ENCODE measurements around the gene PHLPP1.
A peak's percentile ranks its signal among the peaks of the same experiment; 100 is the strongest.
"Not testable (repeated sequence)": the region's sequence is repeated elsewhere in the genome, so short reads cannot be mapped to it uniquely, and the experiment has no call there.

PHLPP1 gene

DNA sequence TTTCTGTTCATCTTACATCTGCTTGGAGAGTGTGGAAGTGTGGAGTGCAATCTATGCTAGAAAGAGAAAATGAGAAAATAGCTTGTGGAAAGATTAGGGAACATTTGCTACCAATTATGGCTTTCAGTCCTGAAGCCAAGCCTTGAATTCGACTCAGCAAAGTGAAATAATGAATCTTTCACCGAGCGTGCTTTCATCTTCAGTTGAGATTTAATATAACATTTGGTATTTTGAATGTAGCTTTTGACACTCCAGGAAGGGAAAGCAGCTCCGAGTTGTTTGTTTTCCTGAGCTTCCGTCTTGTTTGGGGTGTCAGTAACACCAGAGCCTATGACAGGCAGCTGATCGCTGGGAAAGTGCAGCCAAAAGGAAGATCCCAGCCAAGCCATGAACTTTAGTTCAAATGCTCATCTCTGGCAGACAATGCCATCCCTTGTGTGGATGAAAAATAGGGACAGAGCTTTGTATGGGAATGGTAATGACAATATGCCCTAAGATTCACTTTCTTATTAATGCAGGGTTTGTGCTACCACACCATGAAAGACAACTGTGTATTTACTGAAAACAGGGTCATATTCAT lies 25.0 kb upstream of the PHLPP1 start:
- H3K9ac ChIP-seq (ENCODE audit: low read length) = no peak overlapping the region
- H3K27me3 ChIP-seq (ENCODE audit: low read depth, low read length) = no peaks in the 10 kb centered on the region
- H4K20me1 ChIP-seq (ENCODE audit: insufficient read depth, low read length) = no peaks in the 10 kb centered on the region
- H3K27ac ChIP-seq (ENCODE audit: low read length) = no peak overlapping the region
- no peak overlapping the region for H2AFZ ChIP-seq (ENCODE audit: low read depth, low read length)
- H3K4me2 ChIP-seq (ENCODE audit: low read length) = no peak overlapping the region
- no peak overlapping the region for H3K4me3 ChIP-seq (ENCODE audit: low read length)
- no peaks in the 10 kb centered on the region for H3K79me2 ChIP-seq (ENCODE audit: low read length)
- H3K4me1 ChIP-seq (ENCODE audit: low read length) = no peaks in the 10 kb centered on the region
- peaks cover 29% of the 10 kb centered on the region for H3K9me3 ChIP-seq (ENCODE audit: insufficient read depth, low read length)
- TF ChIP-seq EZH2phosphoT487 (IDR thresholded peaks at IDR 0.05; ENCODE audit: low read depth) = no peak
- TF ChIP-seq, protein P1, sequence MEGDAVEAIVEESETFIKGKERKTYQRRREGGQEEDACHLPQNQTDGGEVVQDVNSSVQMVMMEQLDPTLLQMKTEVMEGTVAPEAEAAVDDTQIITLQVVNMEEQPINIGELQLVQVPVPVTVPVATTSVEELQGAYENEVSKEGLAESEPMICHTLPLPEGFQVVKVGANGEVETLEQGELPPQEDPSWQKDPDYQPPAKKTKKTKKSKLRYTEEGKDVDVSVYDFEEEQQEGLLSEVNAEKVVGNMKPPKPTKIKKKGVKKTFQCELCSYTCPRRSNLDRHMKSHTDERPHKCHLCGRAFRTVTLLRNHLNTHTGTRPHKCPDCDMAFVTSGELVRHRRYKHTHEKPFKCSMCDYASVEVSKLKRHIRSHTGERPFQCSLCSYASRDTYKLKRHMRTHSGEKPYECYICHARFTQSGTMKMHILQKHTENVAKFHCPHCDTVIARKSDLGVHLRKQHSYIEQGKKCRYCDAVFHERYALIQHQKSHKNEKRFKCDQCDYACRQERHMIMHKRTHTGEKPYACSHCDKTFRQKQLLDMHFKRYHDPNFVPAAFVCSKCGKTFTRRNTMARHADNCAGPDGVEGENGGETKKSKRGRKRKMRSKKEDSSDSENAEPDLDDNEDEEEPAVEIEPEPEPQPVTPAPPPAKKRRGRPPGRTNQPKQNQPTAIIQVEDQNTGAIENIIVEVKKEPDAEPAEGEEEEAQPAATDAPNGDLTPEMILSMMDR (IDR thresholded peaks at IDR 0.05; ENCODE audit: low read depth, low read length) = no peak
- peaks cover 4% of the 10 kb centered on the region for H3K36me3 ChIP-seq (replicated peaks; ENCODE audit: low read depth, low read length)

DNA sequence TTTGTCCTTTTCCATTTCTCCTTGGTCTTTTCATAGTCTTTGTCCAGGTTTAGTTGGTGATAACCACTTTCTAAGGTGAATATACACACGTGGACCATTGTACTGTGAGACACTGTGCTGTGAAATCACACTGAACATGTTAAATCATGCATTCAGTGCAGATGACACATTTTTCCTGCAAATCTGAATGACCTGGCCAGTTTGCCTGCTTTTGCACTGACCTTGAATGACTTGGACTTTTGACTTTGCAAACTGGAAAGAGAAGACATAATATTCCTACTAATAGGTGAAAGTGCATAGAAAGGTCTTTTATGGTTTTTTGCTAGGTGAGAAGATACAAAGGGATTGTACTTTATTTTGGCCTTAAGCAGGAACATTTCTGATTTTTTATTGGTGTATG lies 21.7 kb upstream of the PHLPP1 start:
- H4K20me1 ChIP-seq (ENCODE audit: insufficient read depth, low read length) = no peaks in the 10 kb centered on the region
- no peaks in the 10 kb centered on the region for H3K4me1 ChIP-seq (ENCODE audit: low read length)
- H3K4me3 ChIP-seq (ENCODE audit: low read length) = no peak overlapping the region
- H3K79me2 ChIP-seq (ENCODE audit: low read length) = no peaks in the 10 kb centered on the region
- H3K27me3 ChIP-seq (ENCODE audit: low read depth, low read length) = peaks cover 7% of the 10 kb centered on the region; the same call in 1 of the 2 replicates
- no peak overlapping the region for H3K27ac ChIP-seq (ENCODE audit: low read length)
- H3K9ac ChIP-seq (ENCODE audit: low read length) = no peak overlapping the region
- H3K36me3 ChIP-seq (replicated peaks; ENCODE audit: low read depth, low read length) = no peaks in the 10 kb centered on the region
- H2AFZ ChIP-seq (ENCODE audit: low read depth, low read length) = no peak overlapping the region
- peaks cover 19% of the 10 kb centered on the region for H3K9me3 ChIP-seq (ENCODE audit: insufficient read depth, low read length)
- no peak overlapping the region for H3K4me2 ChIP-seq (ENCODE audit: low read length)
- TF ChIP-seq, protein P1 (IDR thresholded peaks at IDR 0.05; ENCODE audit: low read depth, low read length) = no peak
- no peak for TF ChIP-seq EZH2phosphoT487 (IDR thresholded peaks at IDR 0.05; ENCODE audit: low read depth)

DNA sequence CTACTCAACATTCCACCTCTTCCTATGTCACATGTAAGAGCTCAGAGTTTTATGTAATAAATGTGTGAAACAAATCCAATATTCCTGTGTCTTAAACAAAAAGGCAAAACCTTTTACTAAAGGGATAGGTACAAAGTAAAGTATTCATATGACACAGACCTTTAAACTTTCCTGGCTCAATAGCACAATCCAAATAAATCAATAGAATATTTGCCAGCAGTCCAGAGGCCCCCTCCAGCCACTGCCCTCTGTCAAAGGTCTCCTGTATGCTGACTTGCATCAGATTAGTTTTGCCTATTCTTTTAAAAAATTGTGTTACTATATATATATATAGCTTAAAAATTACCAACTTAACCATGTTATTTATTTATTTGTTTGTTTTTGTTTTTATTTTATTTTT lies 17.7 kb upstream of the PHLPP1 start:
- Histone ChIP-seq H3K36me3 (replicated peaks; ENCODE audit: low read depth, low read length) (no peaks in the 10 kb centered on the region), H3K4me1 (ENCODE audit: low read length) (no peaks in the 10 kb centered on the region), H2AFZ (ENCODE audit: low read depth, low read length) (no peak overlapping the region), H4K20me1 (ENCODE audit: insufficient read depth, low read length) (no peaks in the 10 kb centered on the region), H3K4me2 (ENCODE audit: low read length) (no peak overlapping the region), H3K27ac (ENCODE audit: low read length) (no peak overlapping the region), H3K27me3 (ENCODE audit: low read depth, low read length) (peaks cover 21% of the 10 kb centered on the region), H3K9me3 (ENCODE audit: insufficient read depth, low read length) (no peaks in the 10 kb centered on the region), H3K4me3 (ENCODE audit: low read length) (no peak overlapping the region), H3K9ac (ENCODE audit: low read length) (no peak overlapping the region), H3K79me2 (ENCODE audit: low read length) (no peaks in the 10 kb centered on the region)
- TF ChIP-seq, protein P1 (IDR thresholded peaks at IDR 0.05; ENCODE audit: low read depth, low read length) = no peak
- TF ChIP-seq EZH2phosphoT487 (IDR thresholded peaks at IDR 0.05; ENCODE audit: low read depth) = no peak

DNA sequence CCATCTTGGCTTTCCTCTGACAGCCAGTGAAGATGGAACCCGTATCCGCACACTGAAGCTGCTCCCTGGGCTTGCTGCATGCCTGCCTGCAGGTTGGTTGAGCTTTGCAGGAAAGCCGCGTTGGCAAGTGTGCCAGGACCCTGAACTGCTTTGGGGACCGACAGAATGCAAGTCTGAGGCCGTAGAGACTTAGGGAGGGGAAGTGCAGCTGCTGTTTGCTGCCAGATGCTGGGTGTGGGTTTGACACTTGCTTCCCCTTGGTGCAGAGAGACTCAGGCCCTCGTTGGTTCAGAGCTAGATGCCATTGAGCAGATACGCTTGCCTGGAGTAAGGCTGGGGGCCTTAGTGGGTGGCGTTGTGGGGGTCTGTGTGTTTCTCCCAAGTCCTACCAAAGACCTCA lies 13.1 kb upstream of the PHLPP1 start:
- Histone ChIP-seq H3K4me2 (ENCODE audit: low read length) (no peak overlapping the region), H3K9ac (ENCODE audit: low read length) (no peak overlapping the region)
- TF ChIP-seq, protein P1 (IDR thresholded peaks at IDR 0.05; ENCODE audit: low read depth, low read length) = no peak
- TF ChIP-seq EZH2phosphoT487 (IDR thresholded peaks at IDR 0.05; ENCODE audit: low read depth) = no peak

DNA sequence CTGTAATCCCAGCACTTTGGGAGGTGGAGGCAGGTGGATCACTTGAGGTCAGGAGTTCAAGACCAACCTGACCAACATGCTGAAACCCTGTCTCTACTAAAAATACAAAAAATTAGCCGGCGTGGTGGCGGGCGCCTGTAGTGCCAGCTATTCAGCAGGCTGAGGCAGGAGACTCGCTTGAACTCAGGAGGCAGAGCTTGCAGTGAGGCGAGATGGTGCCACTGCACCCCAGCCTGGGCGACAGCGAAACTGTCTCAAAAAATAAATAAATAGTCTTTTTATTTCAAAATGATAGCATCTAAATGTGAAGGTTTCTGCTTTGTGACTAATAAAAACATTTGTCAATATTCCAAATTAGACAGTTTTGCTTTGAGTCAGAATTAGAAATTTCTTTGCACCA lies 8.5 kb upstream of the PHLPP1 start:
- H4K20me1 ChIP-seq (ENCODE audit: insufficient read depth, low read length) = not testable (repeated sequence)

More for the DNA sequence above, 13.1 kb upstream of the PHLPP1 start:
- H3K4me3 ChIP-seq (ENCODE audit: low read length) = no peak overlapping the region
- peak overlapping the region; percentile 34; the same call in 1 of the 2 replicates for H2AFZ ChIP-seq (ENCODE audit: low read depth, low read length)
- H3K27ac ChIP-seq (ENCODE audit: low read length) = no peak overlapping the region
- no peaks in the 10 kb centered on the region for H3K4me1 ChIP-seq (ENCODE audit: low read length)
- no peaks in the 10 kb centered on the region for H3K9me3 ChIP-seq (ENCODE audit: insufficient read depth, low read length)
- H3K79me2 ChIP-seq (ENCODE audit: low read length) = no peaks in the 10 kb centered on the region
- peaks cover 25% of the 10 kb centered on the region for H3K27me3 ChIP-seq (ENCODE audit: low read depth, low read length)
- no peaks in the 10 kb centered on the region for H3K36me3 ChIP-seq (replicated peaks; ENCODE audit: low read depth, low read length)
- no peaks in the 10 kb centered on the region for H4K20me1 ChIP-seq (ENCODE audit: insufficient read depth, low read length)

DNA sequence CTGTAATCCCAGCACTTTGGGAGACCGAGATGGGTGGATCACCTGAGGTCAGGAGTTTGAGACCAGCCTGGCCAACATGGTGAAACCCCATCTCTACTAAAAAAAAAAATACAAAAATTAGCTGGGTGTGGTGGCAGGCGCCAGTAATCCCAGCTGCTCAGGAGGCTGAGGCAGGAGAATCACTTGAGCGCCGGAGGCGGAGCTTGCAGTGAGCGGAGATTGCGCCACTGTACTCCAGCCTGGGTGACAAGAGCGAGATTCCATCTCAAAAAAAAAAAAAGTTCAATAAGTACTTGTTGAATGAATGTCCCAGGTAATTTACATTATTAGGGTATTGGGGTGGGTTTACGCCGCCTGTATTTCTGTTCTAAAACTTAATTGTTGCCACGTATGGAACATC lies 5.4 kb upstream of the PHLPP1 start:
- not testable (repeated sequence) for H3K4me1 ChIP-seq (ENCODE audit: low read length); H3K4me2 ChIP-seq (ENCODE audit: low read length); H4K20me1 ChIP-seq (ENCODE audit: insufficient read depth, low read length); H3K27ac ChIP-seq (ENCODE audit: low read length); H3K36me3 ChIP-seq (replicated peaks; ENCODE audit: low read depth, low read length); H2AFZ ChIP-seq (ENCODE audit: low read depth, low read length); H3K9ac ChIP-seq (ENCODE audit: low read length); H3K4me3 ChIP-seq (ENCODE audit: low read length); H3K79me2 ChIP-seq (ENCODE audit: low read length); H3K9me3 ChIP-seq (ENCODE audit: insufficient read depth, low read length)
- H3K27me3 ChIP-seq (ENCODE audit: low read depth, low read length) = peaks cover 17% of the 10 kb centered on the region

More for the DNA sequence above, 8.5 kb upstream of the PHLPP1 start:
- not testable (repeated sequence) for H3K4me2 ChIP-seq (ENCODE audit: low read length); H2AFZ ChIP-seq (ENCODE audit: low read depth, low read length); H3K4me3 ChIP-seq (ENCODE audit: low read length); H3K9ac ChIP-seq (ENCODE audit: low read length); H3K4me1 ChIP-seq (ENCODE audit: low read length); H3K79me2 ChIP-seq (ENCODE audit: low read length); H3K9me3 ChIP-seq (ENCODE audit: insufficient read depth, low read length); H3K27ac ChIP-seq (ENCODE audit: low read length); H3K36me3 ChIP-seq (replicated peaks; ENCODE audit: low read depth, low read length)
- H3K27me3 ChIP-seq (ENCODE audit: low read depth, low read length) = peaks cover 14% of the 10 kb centered on the region
